Measurements from ENCODE around the gene ZNF766.
"Not testable (repeated sequence)": the region's sequence is repeated elsewhere in the genome, so short reads cannot be mapped to it uniquely, and the experiment has no call there.

Gene ZNF766

GRCh38 chr19:52277471-52277870 is 8.1 kb downstream of the ZNF766 start:
- no peak for DNase-seq

GRCh38 chr19:52286256-52286655 is 16.9 kb downstream of the ZNF766 start:
- no peak for DNase-seq

- DNase-seq = no peak
Observed at GRCh38 chr19:52291781-52292180, 22.4 kb downstream of the ZNF766 start.

- not testable (repeated sequence) for DNase-seq
Observed at GRCh38 chr19:52292946-52293345, 23.6 kb downstream of the ZNF766 start.

- DNase-seq = no peak
Observed at GRCh38 chr19:52296400-52296772, 27.0 kb downstream of the ZNF766 start.

- DNase-seq = peak; percentile 75
Observed at GRCh38 chr19:52296773-52297600, 27.6 kb downstream of the ZNF766 start, which contains the start of gene ZNF480. Gene ZNF480, plus strand, starts transcription at chr19:52297169. Its CDS starts 3,244 bp downstream, at chr19:52300413.

GRCh38 chr19:52297601-52298364 is 28.4 kb downstream of the ZNF766 start:
- DNase-seq = no peak

- DNase-seq = no peak
Observed at GRCh38 chr19:52307275-52307674, 37.9 kb downstream of the ZNF766 start.

- no peak for DNase-seq
Observed at GRCh38 chr19:52322429-52322828, 53.0 kb downstream of the ZNF766 start.

- no peak for DNase-seq
Observed at GRCh38 chr19:52331757-52332156, 62.4 kb downstream of the ZNF766 start.

GRCh38 chr19:52335768-52336116 is 66.4 kb downstream of the ZNF766 start:
- DNase-seq = no peak

GRCh38 chr19:52336117-52336790 is 66.9 kb downstream of the ZNF766 start, which contains the start of gene ZNF610:
Gene ZNF610, plus strand, starts transcription at chr19:52336243. Its CDS starts 12,930 bp downstream, at chr19:52349173.
- peak; percentile 87 for DNase-seq

GRCh38 chr19:52336791-52337381 is 67.5 kb downstream of the ZNF766 start:
- no peak for DNase-seq

GRCh38 chr19:52339022-52339421 is 69.6 kb downstream of the ZNF766 start:
- not testable (repeated sequence) for DNase-seq

- DNase-seq = peak; percentile 58
Observed at GRCh38 chr19:52343548-52343947, 74.2 kb downstream of the ZNF766 start.

- no peak for DNase-seq
Observed at GRCh38 chr19:52345162-52345561, 75.8 kb downstream of the ZNF766 start.

Data from activated naive CD4-positive, alpha-beta T cell treated with Interleukin-2 at 50 U/mL for 16 hours (primary cell).